ENCODE measurements around the gene CACHD1. TPM values are rescaled to one million over a fixed set of nuclear protein-coding genes. Genes with fewer than 3 reads are reported as not detected.
"Not testable (repeated sequence)": the region's sequence is repeated elsewhere in the genome, so short reads cannot be mapped to it uniquely, and the experiment has no call there.

The CACHD1 gene
- total RNA-seq, 1 donor from 2014 or later, result 41.0 TPM

- H3K27me3 Mint-ChIP-seq (ENCODE audit: low read depth), result no peaks in the 10 kb centered on the region
- TF ChIP-seq, protein P1, sequence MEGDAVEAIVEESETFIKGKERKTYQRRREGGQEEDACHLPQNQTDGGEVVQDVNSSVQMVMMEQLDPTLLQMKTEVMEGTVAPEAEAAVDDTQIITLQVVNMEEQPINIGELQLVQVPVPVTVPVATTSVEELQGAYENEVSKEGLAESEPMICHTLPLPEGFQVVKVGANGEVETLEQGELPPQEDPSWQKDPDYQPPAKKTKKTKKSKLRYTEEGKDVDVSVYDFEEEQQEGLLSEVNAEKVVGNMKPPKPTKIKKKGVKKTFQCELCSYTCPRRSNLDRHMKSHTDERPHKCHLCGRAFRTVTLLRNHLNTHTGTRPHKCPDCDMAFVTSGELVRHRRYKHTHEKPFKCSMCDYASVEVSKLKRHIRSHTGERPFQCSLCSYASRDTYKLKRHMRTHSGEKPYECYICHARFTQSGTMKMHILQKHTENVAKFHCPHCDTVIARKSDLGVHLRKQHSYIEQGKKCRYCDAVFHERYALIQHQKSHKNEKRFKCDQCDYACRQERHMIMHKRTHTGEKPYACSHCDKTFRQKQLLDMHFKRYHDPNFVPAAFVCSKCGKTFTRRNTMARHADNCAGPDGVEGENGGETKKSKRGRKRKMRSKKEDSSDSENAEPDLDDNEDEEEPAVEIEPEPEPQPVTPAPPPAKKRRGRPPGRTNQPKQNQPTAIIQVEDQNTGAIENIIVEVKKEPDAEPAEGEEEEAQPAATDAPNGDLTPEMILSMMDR (conservative IDR thresholded peaks at IDR 0.05), result no peak
- peak overlapping the region; percentile 59 for H3K27ac Mint-ChIP-seq (ENCODE audit: unreplicated experiment)
- H3K4me3 Mint-ChIP-seq, result peak overlapping the region; percentile 44
- DNase-seq (ENCODE audit: low read depth, low spot score), result no peak
- H3K4me1 Mint-ChIP-seq, result peaks cover 49% of the 10 kb centered on the region
- H3K9me3 Mint-ChIP-seq, result peaks cover 5% of the 10 kb centered on the region
- peaks cover 10% of the 10 kb centered on the region for H3K36me3 Mint-ChIP-seq (ENCODE audit: low read depth)
Observed at GRCh38 chr1:64598100-64598571, 128.2 kb downstream of the CACHD1 start.

GRCh38 chr1:64599242-64599641, 129.3 kb downstream of the CACHD1 start:
- Mint-ChIP-seq H3K4me3 (no peak overlapping the region), H3K27me3 (ENCODE audit: low read depth) (no peaks in the 10 kb centered on the region), H3K4me1 (peaks cover 49% of the 10 kb centered on the region), H3K9me3 (peaks cover 5% of the 10 kb centered on the region), H3K27ac (ENCODE audit: unreplicated experiment) (no peak overlapping the region), H3K36me3 (ENCODE audit: low read depth) (peaks cover 19% of the 10 kb centered on the region)
- DNase-seq (ENCODE audit: low read depth, low spot score), result no peak
- TF ChIP-seq, protein P1 (conservative IDR thresholded peaks at IDR 0.05), result no peak

DNA sequence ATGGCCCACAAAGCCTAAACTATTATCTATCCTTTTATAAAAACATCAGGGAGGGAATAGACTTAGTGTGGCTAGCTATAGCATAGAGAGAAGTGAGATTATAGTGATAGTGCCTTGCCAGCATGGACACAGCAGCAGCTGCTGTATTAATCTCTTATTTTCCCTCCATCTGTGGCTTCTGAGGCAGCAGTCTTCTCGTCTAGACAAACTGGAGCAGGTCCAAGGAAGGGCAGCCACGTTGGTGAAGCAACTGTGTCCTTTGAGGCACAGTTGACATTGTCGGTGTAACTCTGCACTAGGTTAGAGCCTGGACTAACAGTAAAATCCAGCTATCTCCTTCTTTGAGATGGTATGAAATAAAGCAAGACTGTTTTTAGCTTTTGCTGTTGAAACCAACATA, 131.3 kb downstream of the CACHD1 start:
- H3K36me3 Mint-ChIP-seq (ENCODE audit: low read depth), result peaks cover 20% of the 10 kb centered on the region
- TF ChIP-seq, protein P1 (conservative IDR thresholded peaks at IDR 0.05), result no peak
- H3K4me3 Mint-ChIP-seq, result no peak overlapping the region
- H3K27me3 Mint-ChIP-seq (ENCODE audit: low read depth), result no peaks in the 10 kb centered on the region
- peaks cover 29% of the 10 kb centered on the region for H3K4me1 Mint-ChIP-seq
- no peak overlapping the region for H3K27ac Mint-ChIP-seq (ENCODE audit: unreplicated experiment)
- DNase-seq (ENCODE audit: low read depth, low spot score), result no peak
- peaks cover 5% of the 10 kb centered on the region for H3K9me3 Mint-ChIP-seq

GRCh38 chr1:64608005-64608650, 138.2 kb downstream of the CACHD1 start:
- Mint-ChIP-seq H3K4me1 (no peaks in the 10 kb centered on the region), H3K9me3 (peaks cover 9% of the 10 kb centered on the region), H3K4me3 (no peak overlapping the region), H3K27me3 (ENCODE audit: low read depth) (no peaks in the 10 kb centered on the region), H3K36me3 (ENCODE audit: low read depth) (peaks cover 39% of the 10 kb centered on the region), H3K27ac (ENCODE audit: unreplicated experiment) (no peak overlapping the region)
- no peak for DNase-seq (ENCODE audit: low read depth, low spot score)
- TF ChIP-seq, protein P1 (conservative IDR thresholded peaks at IDR 0.05), result no peak

- Mint-ChIP-seq H3K4me3 (no peak overlapping the region), H3K36me3 (ENCODE audit: low read depth) (peaks cover 36% of the 10 kb centered on the region), H3K4me1 (no peaks in the 10 kb centered on the region), H3K27ac (ENCODE audit: unreplicated experiment) (no peak overlapping the region), H3K9me3 (peaks cover 9% of the 10 kb centered on the region), H3K27me3 (ENCODE audit: low read depth) (no peaks in the 10 kb centered on the region)
- no peak for DNase-seq (ENCODE audit: low read depth, low spot score)
- TF ChIP-seq, protein P1 (conservative IDR thresholded peaks at IDR 0.05), result no peak
Observed at GRCh38 chr1:64608651-64609048, 138.7 kb downstream of the CACHD1 start.

- H3K9me3 Mint-ChIP-seq, result peaks cover 13% of the 10 kb centered on the region
- not testable (repeated sequence) for H3K27ac Mint-ChIP-seq (ENCODE audit: unreplicated experiment); H3K4me3 Mint-ChIP-seq; H3K4me1 Mint-ChIP-seq; H3K27me3 Mint-ChIP-seq (ENCODE audit: low read depth); DNase-seq (ENCODE audit: low read depth, low spot score)
- H3K36me3 Mint-ChIP-seq (ENCODE audit: low read depth), result peaks cover 51% of the 10 kb centered on the region
Observed at GRCh38 chr1:64610950-64611349, 141.0 kb downstream of the CACHD1 start.

All from neural crest cell (in vitro differentiated cells).